Measurements from ENCODE around the gene CTSK. TPM values are rescaled to one million over a fixed set of nuclear protein-coding genes. Genes with fewer than 3 reads are reported as not detected.

Gene CTSK
- total and polyA plus RNA-seq, 2 of the 4 experiments (the other 2 are of a cell fraction) = 7.7 to 15.1 TPM

GRCh38 chr1:150829751-150830150 is 21.7 kb upstream of the CTSK start:
- Histone ChIP-seq H2BK5ac (ENCODE audit: low read depth, low read length, poor library complexity, severe bottlenecking) (no peak overlapping the region), H3K23ac (ENCODE audit: low read depth, low read length) (no peak overlapping the region), H4K20me1 (ENCODE audit: insufficient read depth, low read length) (no peaks in the 10 kb centered on the region), H2BK15ac (ENCODE audit: low read depth, low read length) (no peak overlapping the region), H3K9ac (ENCODE audit: low read depth, low read length) (no peak overlapping the region), H3K4me2 (ENCODE audit: low read depth, low read length) (no peak overlapping the region), H3K9me1 (ENCODE audit: insufficient read depth, low read length) (0 out of 2 replicates have a peak, but pooled peaks cover 2% of the 10 kb centered on the region), H3K9me3 (ENCODE audit: control insufficient read depth, insufficient read depth, low read length) (no peaks in the 10 kb centered on the region), H2AFZ (replicated peaks; ENCODE audit: low read length, poor library complexity) (no peak overlapping the region), H2AK5ac (ENCODE audit: low read depth, low read length) (no peak overlapping the region), H4K91ac (ENCODE audit: insufficient read depth, low read depth, low read length) (no peak overlapping the region), H2BK20ac (ENCODE audit: low read depth, low read length) (no peak overlapping the region), H3K36me3 (ENCODE audit: control insufficient read depth, insufficient read depth, low read length) (peaks cover 43% of the 10 kb centered on the region), H2BK120ac (ENCODE audit: low read depth, low read length) (no peak overlapping the region), H3K56ac (ENCODE audit: extremely low read depth, insufficient read depth, low read length) (no peak overlapping the region), H3K4me1 (ENCODE audit: control insufficient read depth, insufficient read depth, low read length) (no peaks in the 10 kb centered on the region), H2AK9ac (replicated peaks; ENCODE audit: low read depth, low read length, poor library complexity) (no peak overlapping the region), H3K27ac (ENCODE audit: insufficient read depth, low read length) (no peak overlapping the region), H4K8ac (ENCODE audit: low read depth in 2 of 2, low read length in 2 of 2) (no peak overlapping the region), H3K27me3 (ENCODE audit: control insufficient read depth, insufficient read depth, low read length) (no peaks in the 10 kb centered on the region), H3K18ac (ENCODE audit: low read depth, low read length) (no peak overlapping the region), H4K5ac (ENCODE audit: low read depth, low read length) (no peak overlapping the region), H3K4me3 (ENCODE audit: insufficient read depth, low read depth, low read length) (no peak overlapping the region), H3K14ac (replicated peaks; ENCODE audit: low read depth, low read length) (no peak overlapping the region), H3K4ac (ENCODE audit: low read depth, low read length) (no peak overlapping the region), H3K79me1 (ENCODE audit: low read depth in 1 of 2, low read length in 2 of 2) (peaks cover 0 to 3% of the 10 kb centered on the region in 2 experiments; a peak in 2 of 4 replicates)
- intact Hi-C loops (cut with micrococcal nuclease) = no loop called here
- ChIA-PET POLR2A (ENCODE audit: unreplicated experiment) (no interaction called here), CTCF (interaction anchor here (0.9 kb wide), 1 partner anchor 17 kb away, joined by 3 read pairs; no protein-coding TSS in a partner anchor)
- dilution Hi-C loops (cut with HindIII; ENCODE audit: low sequenced_read_pairs, unreplicated experiment) = no loop called here
- ATAC-seq (ENCODE audit: low read depth) (no peak), DNase-seq (no peak)
- no CpG with 5 or more reads among the region's 7 CpGs for WGBS, 2 experiments (ENCODE audit: extremely low coverage in 2 of 2, insufficient read length in 1 of 2)
- no TSS peak for BruUV-seq (replicated peaks)
- TF ChIP-seq RAD21 (IDR thresholded peaks at IDR 0.05; ENCODE audit: low read length) = peak; percentile 16; the same call in 1 of the 2 replicates
- no peak for TF ChIP-seq CHD1 (IDR thresholded peaks at IDR 0.05; ENCODE audit: low read depth, low read length)
- in situ Hi-C loops (cut with MboI; ENCODE audit: low sequenced_read_pairs) = no loop called here

Data from IMR-90 (cell line).